Cerebellar nuclear complex (tissue), 1 donor: Measurements from ENCODE around the gene SEMA6A.
"Not testable (repeated sequence)": the region's sequence is repeated elsewhere in the genome, so short reads cannot be mapped to it uniquely, and the experiment has no call there.

ENCODE experiments used
- DNase-seq, 2 experiments: peaks; one replicate each; lab custom pipeline; 2025; lab: John Stamatoyannopoulos, UW

The SEMA6A gene

GRCh38 chr5:116523182-116523581, 51.4 kb downstream of the SEMA6A start:
- not testable (repeated sequence) for DNase-seq

GRCh38 chr5:116522356-116523136, 52.1 kb downstream of the SEMA6A start:
- DNase-seq, result no peak

GRCh38 chr5:116521173-116521872, 53.3 kb downstream of the SEMA6A start:
- no peak for DNase-seq

GRCh38 chr5:116520771-116521170, 53.9 kb downstream of the SEMA6A start:
- peak; percentile 30 to 47 for DNase-seq

- no peak for DNase-seq
These were observed 56.2 kb downstream of the SEMA6A start for GRCh38 chr5:116518423-116518822.

- no peak for DNase-seq
These were observed 57.1 kb downstream of the SEMA6A start for GRCh38 chr5:116517488-116517887.

- no peak for DNase-seq
These were observed 58.6 kb downstream of the SEMA6A start for GRCh38 chr5:116516021-116516420.

- DNase-seq, result no peak
These were observed 60.1 kb downstream of the SEMA6A start for GRCh38 chr5:116514421-116514970.

GRCh38 chr5:116510517-116510916, 64.1 kb downstream of the SEMA6A start:
- no peak for DNase-seq

GRCh38 chr5:116509483-116510244, 65.0 kb downstream of the SEMA6A start:
- no peak for DNase-seq

GRCh38 chr5:116508835-116509234, 65.8 kb downstream of the SEMA6A start:
- no peak for DNase-seq

GRCh38 chr5:116507941-116508655, 66.5 kb downstream of the SEMA6A start:
- DNase-seq, result no peak

- no peak for DNase-seq
These were observed 67.5 kb downstream of the SEMA6A start for GRCh38 chr5:116507051-116507537.

- no peak for DNase-seq
These were observed 68.1 kb downstream of the SEMA6A start for GRCh38 chr5:116506488-116506887.

- no peak for DNase-seq
These were observed 69.9 kb downstream of the SEMA6A start for GRCh38 chr5:116504593-116505166.

- no peak for DNase-seq
These were observed 72.0 kb downstream of the SEMA6A start for GRCh38 chr5:116502616-116503015.

- DNase-seq, result no peak
These were observed 72.5 kb downstream of the SEMA6A start for GRCh38 chr5:116502138-116502537.

GRCh38 chr5:116498503-116499048, 76.0 kb downstream of the SEMA6A start:
- DNase-seq, result no peak

GRCh38 chr5:116497631-116498030, 77.0 kb downstream of the SEMA6A start:
- no peak for DNase-seq

- no peak for DNase-seq
These were observed 78.8 kb downstream of the SEMA6A start for GRCh38 chr5:116495786-116496357.
